ENCODE measurements around the gene LIPK.
"Not testable (repeated sequence)": the region's sequence is repeated elsewhere in the genome, so short reads cannot be mapped to it uniquely, and the experiment has no call there.

The LIPK gene

DNA sequence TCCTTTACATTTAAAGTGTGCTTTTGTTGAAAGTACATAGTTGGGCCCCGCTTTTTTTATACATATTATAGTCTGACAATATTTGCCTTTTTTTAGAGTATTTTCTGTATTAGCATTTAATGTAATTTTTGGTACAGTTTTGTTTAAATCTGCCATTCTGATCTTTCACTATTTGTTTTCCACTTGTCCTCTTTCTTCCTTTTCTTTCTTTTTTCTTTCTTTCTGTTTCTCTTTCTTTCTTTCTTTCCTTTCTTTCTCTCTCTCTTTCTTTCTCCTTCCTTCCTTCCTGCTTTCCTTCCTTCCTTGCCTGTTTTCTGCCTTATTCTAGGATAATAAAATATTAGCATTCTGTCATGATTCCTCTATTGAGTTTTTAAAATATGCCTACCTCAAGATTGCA is 9.5 kb downstream of the LIPK start:
- DNase-seq (ENCODE audit: low read depth): no peak

DNA sequence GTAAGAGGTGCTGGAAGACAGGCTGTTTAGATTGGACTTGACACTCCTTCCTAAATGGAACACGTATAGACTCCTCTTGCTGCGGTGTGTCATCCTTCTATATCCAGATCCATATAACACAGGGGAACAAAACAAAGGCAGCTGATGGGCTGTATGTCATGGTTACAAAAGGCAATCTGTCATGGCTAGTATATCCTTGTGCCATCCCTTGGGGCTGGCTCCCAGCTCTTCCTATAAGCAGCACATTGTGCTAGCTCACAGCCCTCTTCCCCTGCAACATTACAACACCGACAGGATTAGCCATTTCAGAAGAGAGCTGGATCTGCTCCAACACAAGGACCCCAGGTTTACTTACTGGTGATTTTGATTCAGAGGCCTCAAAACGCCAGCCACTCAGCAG is 15.3 kb downstream of the LIPK start:
- no peak for DNase-seq (ENCODE audit: low read depth)

DNA sequence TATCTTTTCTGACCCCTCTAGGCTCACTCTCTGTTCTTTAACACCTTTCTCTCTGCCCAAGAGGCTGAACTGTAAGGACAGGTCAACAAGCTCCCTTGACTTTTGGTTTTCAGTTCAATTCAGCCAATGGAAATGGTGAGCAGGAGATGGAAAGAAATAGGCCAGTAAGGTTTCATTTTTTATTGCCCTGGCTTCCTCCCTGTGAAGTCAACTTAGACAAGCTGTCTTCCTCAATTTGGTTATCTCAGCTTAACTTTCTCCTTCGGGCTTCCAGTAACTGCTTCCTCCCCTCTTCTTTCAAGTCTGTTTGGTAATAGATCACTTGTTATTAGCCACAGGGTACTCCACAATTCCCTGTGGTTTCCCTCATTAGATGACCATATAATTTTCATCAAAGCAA is 19.7 kb downstream of the LIPK start:
- no peak for DNase-seq (ENCODE audit: low read depth)

DNA sequence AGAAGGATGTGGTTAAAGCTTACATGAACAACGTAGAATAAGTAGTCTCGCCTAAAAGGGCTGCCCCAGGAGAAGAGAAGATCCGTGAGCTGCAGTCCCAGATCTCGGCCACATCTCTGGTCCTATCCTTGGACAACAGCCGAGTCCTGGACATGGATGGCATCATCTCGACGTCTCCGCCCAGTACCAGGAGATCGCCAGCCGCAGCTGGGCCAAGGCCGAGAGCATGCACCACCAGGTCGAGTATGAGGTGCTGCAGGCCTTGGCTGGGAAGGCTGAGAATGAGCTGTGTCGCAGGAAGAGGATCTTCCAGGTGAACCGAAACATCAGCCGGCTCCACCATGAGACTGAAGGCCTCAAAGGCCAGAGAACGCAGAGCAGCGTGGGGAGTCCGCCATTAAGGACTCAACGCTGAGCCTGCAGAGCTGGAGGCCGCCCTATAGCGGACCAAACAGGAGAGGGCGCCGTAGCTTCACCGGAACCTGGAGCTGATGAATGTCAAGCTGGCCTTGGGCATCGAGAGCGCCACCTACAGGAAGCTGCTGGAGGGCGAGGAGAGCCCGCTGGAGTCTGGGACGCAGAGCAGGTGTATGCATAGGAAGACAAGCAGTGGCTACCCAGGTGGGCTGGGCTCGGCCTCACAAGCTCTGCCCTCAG is 22.2 kb downstream of the LIPK start:
- DNase-seq (ENCODE audit: low read depth): no peak

DNA sequence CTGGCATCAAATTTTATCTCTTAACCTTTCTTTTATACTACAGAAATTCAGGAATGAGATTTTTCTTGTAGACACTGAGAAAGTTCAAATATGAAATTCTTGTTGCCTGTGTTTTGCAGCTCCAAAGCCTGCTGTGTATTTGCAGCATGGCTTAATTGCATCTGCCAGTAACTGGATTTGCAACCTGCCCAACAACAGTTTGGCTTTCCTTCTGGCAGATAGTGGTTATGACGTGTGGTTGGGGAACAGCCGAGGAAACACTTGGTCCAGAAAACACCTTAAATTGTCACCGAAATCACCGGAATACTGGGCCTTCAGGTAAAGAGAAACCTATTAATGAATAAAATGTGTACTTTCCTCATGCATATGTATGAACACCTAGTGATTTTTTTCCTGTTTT is 24.8 kb downstream of the LIPK start:
- DNase-seq (ENCODE audit: low read depth): no peak

DNA sequence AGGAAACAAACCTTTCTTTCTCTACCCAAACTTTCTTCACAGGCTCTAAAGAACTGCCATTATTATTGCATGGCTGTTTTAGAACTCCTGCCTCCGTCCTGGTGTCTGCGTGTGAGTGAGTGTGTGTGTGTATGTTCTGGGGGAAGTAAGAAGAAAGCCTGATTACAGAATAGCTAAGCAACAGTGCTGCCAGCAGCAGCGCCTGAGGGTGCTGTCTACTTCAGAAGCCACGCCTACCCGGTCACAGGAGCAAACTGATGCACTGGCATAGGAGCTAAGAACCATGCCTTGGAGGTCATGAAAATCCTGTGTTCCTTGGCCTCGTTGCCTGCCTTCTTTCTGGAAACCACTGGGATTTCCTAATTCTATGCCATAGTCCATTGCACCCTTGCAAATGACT is 25.2 kb downstream of the LIPK start:
- DNase-seq (ENCODE audit: low read depth): no peak

DNA sequence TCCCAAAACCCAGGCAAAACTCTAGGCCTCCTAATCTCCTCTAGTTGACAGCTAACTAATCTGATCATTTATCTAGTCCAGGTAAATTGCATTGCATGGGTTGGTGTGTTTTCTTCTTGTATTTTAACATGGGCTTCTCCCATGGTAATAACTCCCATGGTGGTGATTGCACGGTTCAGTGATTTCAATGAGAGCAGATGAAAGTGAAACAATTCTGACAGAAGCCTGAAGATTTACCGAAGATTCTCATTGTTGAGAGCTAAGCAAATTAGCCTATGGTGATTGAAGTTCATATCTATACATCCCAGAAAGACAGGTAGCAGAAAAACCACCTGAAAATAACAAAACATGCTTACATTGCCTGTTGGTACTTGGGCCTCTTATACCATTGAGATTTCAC is 27.2 kb downstream of the LIPK start:
- DNase-seq (ENCODE audit: low read depth): no peak

DNA sequence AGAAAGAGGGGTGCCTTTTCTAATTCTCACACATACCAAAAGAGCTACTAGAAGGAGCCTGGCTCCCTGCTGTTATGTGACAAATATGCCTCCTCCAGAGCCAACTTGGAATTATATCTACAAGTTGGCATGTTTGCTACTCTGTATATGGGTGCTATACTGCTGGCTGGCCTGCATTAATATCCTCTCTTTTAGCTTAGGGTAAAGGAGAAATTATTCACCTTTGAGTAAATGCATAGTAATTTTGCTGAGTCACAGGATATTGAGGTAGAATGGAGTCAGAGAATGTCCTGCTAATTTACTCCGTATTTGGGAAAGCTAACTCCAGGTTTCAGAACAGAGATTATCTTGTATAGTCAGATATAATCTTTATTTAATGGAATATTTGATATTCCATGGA is 29.6 kb downstream of the LIPK start:
- no peak for DNase-seq (ENCODE audit: low read depth)

DNA sequence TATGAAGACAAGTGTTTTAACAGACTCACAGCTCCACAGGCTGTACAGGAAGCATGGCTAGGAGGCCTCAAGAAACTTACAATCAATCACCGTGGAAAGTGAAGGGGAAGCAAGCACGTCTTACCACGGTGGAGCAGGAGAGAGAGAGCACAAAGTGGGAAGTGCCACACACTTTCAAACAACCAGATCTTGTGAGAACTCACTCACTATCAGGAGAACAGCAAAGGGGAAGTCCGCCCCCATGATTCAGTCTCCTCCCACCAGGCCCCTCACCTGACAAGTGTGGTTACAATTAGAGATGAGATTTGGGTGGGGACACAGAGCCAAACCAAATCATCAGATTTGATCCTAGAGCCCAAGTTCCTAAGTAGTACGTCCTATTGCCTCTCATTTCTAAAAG is 35.9 kb downstream of the LIPK start:
- DNase-seq (ENCODE audit: low read depth): not testable (repeated sequence)

DNA sequence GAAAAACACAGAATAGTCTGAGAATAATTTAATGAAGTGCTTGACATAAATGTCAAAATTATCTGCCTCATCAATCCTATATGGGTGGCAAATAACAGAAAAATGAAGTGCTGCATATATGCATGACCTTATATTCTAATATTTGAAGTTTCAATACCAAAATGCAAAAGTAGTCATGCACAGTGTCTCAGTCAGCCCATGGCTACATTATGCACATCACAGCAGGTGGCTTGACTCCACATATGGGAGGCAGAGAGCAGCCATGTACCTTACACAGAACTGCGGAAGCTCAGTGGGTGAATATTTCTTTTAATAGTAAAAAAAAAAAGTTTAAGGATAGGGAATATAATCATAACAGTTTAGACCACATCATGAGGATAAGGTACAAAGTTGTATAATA is 36.4 kb downstream of the LIPK start:
- no peak for DNase-seq (ENCODE audit: low read depth)

DNA sequence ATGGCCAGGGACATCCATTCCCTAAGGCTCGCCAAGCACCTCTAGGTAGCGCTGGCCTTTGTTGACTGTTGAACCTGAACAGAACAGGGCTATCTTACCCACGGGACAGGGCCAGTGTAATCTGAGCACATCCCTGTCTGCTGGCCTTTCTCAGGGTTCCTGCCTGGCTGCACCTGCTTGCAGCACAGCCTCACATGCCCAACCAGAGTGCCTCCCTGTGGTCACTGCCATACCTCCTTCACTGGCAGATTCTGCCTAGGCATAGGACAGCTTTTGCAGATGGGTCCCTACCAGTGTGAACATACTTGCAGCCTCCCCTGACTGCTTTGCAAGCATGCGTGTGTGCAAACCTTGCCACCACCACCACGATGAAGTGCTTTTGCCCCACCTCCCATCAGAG is 38.0 kb downstream of the LIPK start:
- DNase-seq (ENCODE audit: low read depth): no peak

DNA sequence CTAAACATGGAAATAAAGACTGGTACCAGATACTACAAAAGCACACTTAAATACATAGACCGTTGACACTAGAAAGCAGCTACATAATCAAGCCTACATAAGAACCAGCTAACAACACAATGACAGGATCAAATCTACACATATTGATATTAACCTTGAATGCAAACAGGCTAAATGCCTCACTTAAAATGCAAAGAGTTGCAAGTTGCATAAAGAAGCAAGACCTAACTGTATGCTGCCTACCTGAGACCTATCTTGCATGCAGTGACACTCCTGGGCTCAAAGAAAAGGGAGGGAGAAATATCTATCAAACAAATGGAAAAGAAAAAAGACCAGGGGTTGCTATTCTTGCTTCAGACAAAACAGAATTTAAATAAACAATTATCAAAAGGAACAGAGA is 39.6 kb downstream of the LIPK start:
- no peak for DNase-seq (ENCODE audit: low read depth)

DNA sequence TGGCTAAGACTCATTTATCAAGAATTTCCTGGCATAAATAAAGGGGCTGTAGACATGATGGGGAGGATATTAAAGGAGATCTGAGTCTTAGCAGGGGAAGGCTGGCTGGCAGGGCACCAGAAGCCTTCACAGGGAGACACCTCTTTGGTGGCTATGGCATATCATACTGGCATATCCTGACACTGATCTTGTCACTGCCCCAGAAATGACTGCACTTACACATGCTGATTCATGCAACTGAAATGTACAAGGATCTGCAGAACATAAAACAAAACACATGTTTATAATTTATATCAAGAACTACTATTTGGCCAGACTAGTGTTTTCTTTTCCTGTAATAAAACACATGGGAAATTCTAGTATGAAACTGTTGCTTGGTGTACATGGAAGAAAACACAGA is 48.2 kb downstream of the LIPK start:
- no peak for DNase-seq (ENCODE audit: low read depth)

DNA sequence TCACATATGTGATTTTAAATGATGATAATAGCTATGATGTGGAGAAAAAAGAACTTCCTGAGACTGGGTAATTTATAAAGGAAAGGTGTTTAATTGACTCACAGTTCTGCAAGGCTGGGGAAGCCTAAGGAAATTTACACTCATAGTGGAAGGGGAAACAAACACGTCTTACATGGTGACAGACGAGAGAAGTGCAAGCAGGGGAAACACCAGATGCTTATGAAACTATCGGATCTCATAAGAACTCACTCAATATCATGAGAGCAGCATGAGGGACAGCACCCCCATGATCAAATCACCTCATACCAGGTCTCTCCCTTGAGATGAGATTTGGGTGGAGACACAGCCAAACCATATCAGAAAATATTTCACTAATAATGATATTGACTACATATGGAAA is 49.7 kb downstream of the LIPK start:
- no peak for DNase-seq (ENCODE audit: low read depth)

DNA sequence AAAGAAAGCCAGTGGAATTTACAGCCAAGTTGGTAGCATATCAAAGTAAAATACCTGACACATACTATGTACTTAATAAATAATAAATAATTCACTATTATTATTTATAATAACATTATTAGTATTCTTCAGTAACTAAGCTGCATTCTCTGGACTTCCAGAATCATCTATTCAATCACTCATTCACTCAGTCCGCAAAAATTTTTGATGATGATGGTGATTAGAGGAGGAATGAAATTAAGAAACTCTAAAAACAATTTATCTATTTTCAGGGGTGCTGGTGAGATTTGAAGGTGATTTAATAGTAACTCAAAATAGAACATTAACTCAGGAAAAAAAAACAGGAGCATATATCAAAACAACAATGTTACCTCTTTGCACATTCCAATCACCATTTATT is 50.6 kb downstream of the LIPK start:
- DNase-seq (ENCODE audit: low read depth): no peak

DNA sequence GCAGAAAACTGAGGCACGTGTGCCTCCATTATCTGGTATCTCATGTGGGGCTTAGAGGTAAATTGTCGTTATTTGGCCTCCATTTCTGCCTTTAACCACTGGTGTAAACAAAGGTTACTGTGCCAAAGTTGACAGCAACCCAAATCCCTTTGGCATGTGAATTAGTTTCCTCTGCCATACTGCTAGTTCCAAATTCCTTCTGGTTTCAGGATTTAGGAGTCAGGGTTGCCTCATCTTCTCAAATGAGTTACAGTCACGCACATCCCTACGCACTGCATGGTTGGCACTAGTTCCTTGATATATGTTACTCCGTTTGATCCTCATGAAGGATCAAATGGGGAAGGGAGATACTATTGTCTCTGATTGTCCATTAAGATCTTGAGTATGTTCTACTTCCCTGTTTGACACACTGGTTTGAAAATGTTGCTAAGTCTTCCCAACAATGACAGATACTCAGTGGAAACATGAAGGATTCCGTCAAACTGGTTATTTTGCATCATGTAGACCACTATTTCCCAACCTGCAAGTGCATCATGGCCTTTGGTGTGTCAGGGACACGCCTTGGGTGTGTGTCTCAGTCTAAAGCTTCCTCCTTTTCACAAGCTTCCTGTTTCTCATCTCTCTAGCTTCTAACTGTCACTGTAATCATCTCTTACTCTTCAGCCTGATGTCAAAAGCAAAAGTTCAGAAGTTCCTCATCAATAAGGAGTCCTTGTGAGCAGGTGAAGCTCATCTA is 53.5 kb downstream of the LIPK start, which contains the start of gene LIPN:
Gene LIPN (plus strand): TSS at position 655 of the 736 bp plus-strand sequence. CDS start 1,386 bp downstream, outside the sequence.
- no peak for DNase-seq (ENCODE audit: low read depth)

DNA sequence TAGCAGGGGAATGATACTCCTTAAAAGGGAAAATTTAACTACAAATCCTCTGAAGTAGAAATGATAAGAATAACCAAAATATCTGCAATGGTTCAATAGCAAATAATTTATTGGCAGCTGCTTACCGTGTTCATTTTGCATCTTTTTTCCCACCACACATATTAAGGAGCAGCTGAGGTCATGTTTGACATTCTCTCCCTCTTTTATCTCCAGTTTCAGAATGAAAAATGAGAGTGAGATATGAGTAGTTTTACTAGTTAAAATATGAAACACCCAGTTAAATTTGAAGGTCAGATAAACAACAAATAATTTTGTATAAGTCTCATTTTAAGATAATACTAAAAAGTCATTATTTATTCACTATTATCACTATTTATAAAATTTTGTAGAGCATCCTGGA is 56.9 kb downstream of the LIPK start:
- no peak for DNase-seq (ENCODE audit: low read depth)

DNA sequence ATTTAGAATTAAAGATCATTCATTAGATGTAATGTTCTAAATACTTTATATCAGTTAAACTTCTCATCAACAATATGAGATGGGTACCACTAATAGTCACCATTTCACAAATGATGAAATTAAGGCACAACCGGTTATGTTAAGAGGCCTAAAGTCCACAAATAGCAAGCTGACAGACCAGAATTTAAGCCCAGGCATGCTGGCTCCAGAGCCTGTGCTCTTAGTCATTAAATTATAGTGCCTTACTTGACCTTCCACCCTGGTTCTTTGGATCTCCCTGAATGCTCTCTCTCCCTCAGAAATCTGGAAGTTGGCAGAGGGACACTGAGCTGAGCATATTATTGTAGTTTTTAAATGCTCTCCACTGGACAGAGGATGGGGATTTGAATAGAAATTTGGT is 57.4 kb downstream of the LIPK start:
- no peak for DNase-seq (ENCODE audit: low read depth)

DNA sequence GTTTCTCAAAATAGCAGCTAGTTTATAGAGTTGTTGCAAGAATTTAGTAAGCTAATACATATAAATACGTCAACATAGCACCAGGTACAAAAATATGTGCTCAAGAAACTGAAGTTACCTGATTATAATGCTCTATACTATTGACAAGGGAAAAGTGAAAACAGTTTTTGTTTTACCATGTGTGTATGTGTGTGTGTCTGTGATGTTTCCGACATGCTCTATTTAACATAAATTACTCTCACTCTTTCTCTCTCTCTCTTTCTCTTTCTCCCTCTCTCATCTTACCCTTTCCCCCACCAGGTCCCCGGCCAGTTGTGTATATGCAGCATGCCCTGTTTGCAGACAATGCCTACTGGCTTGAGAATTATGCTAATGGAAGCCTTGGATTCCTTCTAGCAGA is 58.1 kb downstream of the LIPK start:
- DNase-seq (ENCODE audit: low read depth): no peak

DNA sequence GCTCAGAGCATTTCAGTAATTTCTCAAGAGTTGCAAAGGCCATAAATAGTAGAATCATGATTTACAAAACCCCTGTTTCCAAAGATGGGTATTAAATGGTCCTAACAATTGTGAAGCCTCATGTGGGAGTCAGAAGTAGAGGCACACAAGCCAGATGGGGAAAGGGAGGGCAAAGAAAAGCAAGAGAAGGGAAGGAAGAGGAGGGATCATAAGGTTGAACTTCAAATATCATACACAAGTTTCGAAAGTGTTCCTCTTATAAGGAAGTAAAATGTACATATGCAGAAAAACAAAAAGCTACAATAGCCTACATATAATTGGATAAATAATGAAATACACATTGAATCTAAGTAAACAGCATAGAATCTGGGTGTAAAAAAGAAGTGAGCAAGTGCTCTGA is 59.8 kb downstream of the LIPK start:
- no peak for DNase-seq (ENCODE audit: low read depth)

DNA sequence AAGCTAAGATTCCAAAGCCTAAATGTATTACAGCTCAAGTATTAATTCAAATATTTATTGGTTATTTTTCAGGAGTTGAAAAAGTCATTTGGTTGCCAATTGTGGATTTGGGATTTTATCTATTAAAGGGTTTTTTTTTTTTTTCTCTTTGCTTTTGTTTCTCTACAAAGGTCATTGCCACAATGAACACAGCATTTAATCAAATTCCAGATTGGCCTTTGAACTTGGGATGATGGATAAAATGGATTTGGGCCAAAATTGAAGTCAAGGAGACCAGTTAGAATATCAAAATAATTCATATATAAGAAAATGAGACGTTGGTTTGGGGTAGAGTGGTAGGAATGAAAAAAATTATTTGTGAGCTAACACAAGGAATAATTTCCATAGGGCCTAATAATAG is 63.3 kb downstream of the LIPK start:
- no peak for DNase-seq (ENCODE audit: low read depth)

DNA sequence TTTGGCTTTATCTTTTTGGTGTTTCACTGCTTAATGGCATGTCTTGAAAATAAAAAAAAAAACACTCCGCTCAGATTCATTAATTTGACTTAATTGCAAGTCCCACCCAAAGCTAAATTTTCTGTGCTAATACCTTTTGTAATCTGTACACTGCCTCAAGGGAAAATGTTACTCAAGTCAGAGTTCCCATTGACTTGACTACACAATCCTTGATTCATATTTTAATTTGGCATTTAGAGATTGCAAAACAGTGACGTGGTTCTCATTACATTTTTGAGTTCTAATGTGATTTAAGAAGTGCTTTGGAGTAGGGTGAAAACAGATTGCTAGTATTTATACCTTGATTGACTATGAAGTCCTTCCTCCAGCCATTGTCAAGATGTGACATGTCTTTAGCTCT is 75.2 kb downstream of the LIPK start:
- no peak for DNase-seq (ENCODE audit: low read depth)

DNA sequence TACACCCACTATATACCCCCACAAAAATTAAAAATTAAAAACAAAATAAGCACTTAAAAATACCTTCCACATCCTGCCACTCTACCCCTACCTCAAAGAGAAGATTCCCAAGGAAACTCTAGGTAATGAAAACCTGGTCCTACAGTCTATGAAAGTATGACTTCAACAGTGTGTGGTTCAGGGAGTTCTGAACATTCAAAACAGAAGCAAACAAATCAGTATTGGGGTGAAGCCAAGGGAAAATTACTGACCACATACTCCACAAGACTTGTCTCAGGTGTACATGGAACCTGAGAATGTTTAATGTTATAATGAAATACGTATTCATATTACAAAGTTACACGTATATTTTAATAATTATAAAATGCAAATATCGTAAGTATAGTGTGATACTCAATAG is 76.2 kb downstream of the LIPK start:
- no peak for DNase-seq (ENCODE audit: low read depth)

DNA sequence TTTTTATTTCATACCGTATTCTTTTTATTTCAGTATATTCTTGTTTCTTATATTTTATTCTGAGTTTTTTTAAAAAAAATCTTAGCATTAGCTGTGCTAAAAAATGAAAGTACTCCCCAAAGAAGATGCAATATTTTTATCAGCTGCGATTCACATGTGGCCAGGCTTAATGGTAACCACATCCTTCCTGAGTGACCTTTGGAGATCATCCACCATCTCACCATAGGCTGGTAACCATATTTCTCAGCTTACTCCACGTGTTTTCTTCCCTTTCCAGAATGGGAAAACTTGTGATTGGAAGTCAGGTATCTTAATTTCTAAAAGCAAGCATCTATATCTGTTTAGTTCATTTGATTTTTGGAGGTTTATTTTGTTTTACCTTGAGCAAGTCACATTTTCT is 77.7 kb downstream of the LIPK start:
- DNase-seq (ENCODE audit: low read depth): no peak

All from T follicular helper cell (primary cell).